Measurements from ENCODE around the gene TFDP2. TPM values are rescaled to one million over a fixed set of nuclear protein-coding genes. Genes with fewer than 3 reads are reported as not detected.

TFDP2 gene
- total and polyA plus RNA-seq, 10 of the 15 experiments (the other 5 are each of a cell fraction or from before 2014, with no cell fraction given) = 28.3 to 100 (median 49.7) TPM

DNA sequence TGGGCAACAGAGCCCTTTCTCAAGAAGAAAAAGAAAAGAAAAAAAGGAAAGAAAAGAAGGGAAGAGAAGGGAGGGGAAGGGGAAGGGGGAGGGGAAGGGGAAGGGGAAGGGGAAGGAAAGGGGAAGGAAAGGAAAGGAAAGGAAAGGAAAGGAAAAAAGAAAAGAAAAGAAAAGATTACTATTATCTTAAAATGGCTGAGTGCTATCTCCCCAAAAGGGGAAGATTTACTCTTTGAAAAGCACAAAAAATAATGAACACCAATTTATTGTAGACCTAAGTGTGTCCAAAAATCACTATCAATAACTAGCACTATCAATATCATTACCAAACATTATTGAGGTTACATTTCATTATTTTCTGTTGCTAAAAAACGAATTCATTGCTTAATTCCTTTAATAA lies 183.9 kb downstream of the TFDP2 start:
- Histone ChIP-seq H3K4me1 (ENCODE audit: control insufficient read depth, insufficient read depth, low read length) (no peaks in the 10 kb centered on the region), H3K27ac (ENCODE audit: control insufficient read depth, insufficient read depth) (no peak overlapping the region), H3K9ac (ENCODE audit: control insufficient read depth, insufficient read depth, low read length) (no peak overlapping the region), H3K4me3 (no peak overlapping the region), H3K4me2 (ENCODE audit: control insufficient read depth, insufficient read depth) (no peak overlapping the region), H4K20me1 (ENCODE audit: control insufficient read depth, insufficient read depth) (no peaks in the 10 kb centered on the region), H3K27me3 (replicated peaks in 1 of 2; ENCODE audit: control insufficient read depth in 2 of 2, insufficient read depth in 2 of 2, low read length in 1 of 2) (no peaks in the 10 kb centered on the region), H3K79me2 (ENCODE audit: control insufficient read depth, insufficient read depth, low read length) (no peaks in the 10 kb centered on the region), H2AFZ (ENCODE audit: control insufficient read depth, low read depth, low read length) (no peak overlapping the region), H3K9me3 (replicated peaks; ENCODE audit: control insufficient read depth, insufficient read depth, low read length) (no peaks in the 10 kb centered on the region), H3K36me3 (ENCODE audit: control insufficient read depth in 2 of 2, insufficient read depth in 2 of 2, low read length in 1 of 2) (peaks cover 0 to 2% of the 10 kb centered on the region in 2 experiments; a peak in 2 of 4 replicates)
- RAD21 ChIA-PET (ENCODE audit: unreplicated experiment) = no interaction called here
- intact Hi-C loops (cut with micrococcal nuclease; ENCODE audit: unreplicated experiment) (no loop called here), in situ Hi-C loops (cut with MboI) (no loop called here)
- POLR2A ChIA-PET = no interaction called here
- WGBS (ENCODE audit: insufficient coverage, insufficient replicate concordance, low lambda C conversion rate, missing lambda C conversion rate) = 0% methylated on average over 1 of the region's 1 CpG
- CTCF ChIA-PET = interaction anchor here (0.9 to 2.3 kb wide), 4 partner anchors 25 to 314 kb away, joined by 3 to 8 read pairs (median 4); no protein-coding TSS in a partner anchor
- SMC1A ChIA-PET (ENCODE audit: uncharacterized antibody, unreplicated experiment) = interaction anchor here (0.9 to 1.6 kb wide), 3 partner anchors 68 to 314 kb away, joined by 3 to 4 read pairs (median 4); no protein-coding TSS in a partner anchor
- FAIRE-seq = no peak
- BruUV-seq (replicated peaks) = no TSS peak
- no peak for DNase-seq (ENCODE audit: low read depth, low spot score)
- TF ChIP-seq, protein P1, sequence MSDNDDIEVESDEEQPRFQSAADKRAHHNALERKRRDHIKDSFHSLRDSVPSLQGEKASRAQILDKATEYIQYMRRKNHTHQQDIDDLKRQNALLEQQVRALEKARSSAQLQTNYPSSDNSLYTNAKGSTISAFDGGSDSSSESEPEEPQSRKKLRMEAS (IDR thresholded peaks at IDR 0.05; ENCODE audit: low read depth, low read length) = no peak
- TF ChIP-seq WRNIP1 (IDR thresholded peaks at IDR 0.05; ENCODE audit: borderline replicate concordance, low read depth, low read length) = no peak
- no peak for TF ChIP-seq IRF4 (IDR thresholded peaks at IDR 0.05; ENCODE audit: low read depth, low read length)
- TF ChIP-seq, protein P2, sequence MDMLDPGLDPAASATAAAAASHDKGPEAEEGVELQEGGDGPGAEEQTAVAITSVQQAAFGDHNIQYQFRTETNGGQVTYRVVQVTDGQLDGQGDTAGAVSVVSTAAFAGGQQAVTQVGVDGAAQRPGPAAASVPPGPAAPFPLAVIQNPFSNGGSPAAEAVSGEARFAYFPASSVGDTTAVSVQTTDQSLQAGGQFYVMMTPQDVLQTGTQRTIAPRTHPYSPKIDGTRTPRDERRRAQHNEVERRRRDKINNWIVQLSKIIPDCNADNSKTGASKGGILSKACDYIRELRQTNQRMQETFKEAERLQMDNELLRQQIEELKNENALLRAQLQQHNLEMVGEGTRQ (IDR thresholded peaks at IDR 0.05; ENCODE audit: borderline replicate concordance, low read depth, low read length) = no peak
- TF ChIP-seq PKNOX1 (IDR thresholded peaks at IDR 0.05) = no peak
- TF ChIP-seq FOXK2 (IDR thresholded peaks at IDR 0.05) = no peak
- no peak for ATAC-seq
